CD4-positive, alpha-beta T cell treated with Interleukin-15 for 4 hours (primary cell): ENCODE data around the gene KIF25.
"Not testable (repeated sequence)": the region's sequence is repeated elsewhere in the genome, so short reads cannot be mapped to it uniquely, and the experiment has no call there.

Experiments used
- DNase-seq: peaks from one replicate; pipeline ENCODE4 v3.0.0-alpha.2; 2020; ENCODE audit warnings: low spot score

Gene KIF25

GRCh38 chr6:168071620-168072019 is 74.1 kb downstream of the KIF25 start:
- no peak for DNase-seq

GRCh38 chr6:168072261-168072660 is 74.8 kb downstream of the KIF25 start:
- no peak for DNase-seq

DNA sequence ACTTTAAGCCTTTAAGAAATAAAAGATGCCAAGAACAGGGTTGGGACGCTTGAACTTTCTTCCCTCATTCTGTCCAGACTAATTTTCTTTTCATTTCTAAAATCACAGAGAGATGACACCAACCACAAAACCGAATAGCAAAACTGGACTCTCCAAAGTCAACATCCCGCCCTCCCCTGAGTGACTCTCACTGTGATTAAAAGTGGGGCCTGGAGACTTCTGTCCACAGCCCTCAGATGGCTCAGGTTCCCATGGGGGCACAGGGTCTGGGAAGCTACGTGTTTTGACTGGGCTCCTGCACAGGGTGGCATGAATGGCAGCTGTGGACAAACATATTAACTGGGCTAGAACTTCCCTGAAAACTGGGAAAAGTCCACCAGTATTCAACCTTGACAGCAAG is 75.3 kb downstream of the KIF25 start:
- no peak for DNase-seq

DNA sequence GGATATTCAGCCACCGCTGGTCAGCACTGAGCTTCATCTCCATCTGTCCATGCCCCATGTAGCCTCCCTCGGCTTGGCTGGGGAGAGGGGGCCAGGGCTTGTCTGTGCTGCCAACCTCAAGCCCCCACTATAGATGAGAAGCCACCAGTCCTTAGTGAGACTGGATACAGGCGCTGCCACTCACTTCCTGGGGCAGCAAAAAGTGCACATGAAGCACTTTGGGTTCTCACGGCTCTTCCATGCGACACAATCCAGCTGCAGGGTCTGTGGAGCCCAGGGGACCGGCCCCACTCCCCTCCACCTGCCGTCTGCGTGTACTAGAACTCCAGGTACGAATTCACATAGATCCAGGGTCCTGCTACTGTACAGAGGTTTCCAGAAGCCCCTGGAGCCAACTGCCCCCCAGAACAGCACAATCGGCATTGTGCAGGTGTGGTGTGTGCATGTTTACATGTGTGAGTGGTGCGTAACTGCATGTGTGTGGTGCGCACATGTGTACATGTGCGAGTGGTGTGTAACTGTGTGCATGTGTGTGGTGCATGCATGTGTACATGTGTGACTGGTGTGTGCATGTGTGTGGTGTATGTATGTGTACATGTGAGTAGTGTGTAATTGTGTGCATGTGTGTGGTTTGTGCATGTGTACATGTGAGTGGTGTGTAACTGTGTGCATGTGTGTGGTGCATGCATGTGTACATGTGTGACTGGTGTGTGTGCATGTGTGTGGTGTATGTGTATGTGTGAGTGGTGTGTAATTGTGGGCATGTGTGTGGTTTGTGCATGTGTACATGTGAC is 76.7 kb downstream of the KIF25 start:
- DNase-seq = no peak

DNA sequence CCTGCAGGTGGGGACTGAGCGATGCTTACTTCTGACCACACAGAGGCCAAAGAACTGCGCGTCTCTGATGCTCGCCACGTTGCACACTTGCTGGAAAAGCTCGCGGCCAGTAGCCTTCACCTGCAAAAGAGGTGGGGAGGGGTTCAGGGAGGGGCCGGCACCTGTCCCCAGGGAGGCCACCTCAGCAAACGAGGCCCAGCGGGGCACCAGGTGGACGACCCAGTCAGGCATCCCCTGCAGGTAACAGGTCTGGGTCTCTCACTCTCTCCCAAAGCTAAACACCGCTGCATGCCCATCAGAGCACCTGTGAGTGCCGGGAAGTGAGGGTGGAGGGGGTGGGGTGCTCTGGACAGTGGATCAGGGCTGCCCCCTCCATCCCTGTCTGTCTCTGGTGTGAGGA is 77.7 kb downstream of the KIF25 start:
- DNase-seq = no peak

DNA sequence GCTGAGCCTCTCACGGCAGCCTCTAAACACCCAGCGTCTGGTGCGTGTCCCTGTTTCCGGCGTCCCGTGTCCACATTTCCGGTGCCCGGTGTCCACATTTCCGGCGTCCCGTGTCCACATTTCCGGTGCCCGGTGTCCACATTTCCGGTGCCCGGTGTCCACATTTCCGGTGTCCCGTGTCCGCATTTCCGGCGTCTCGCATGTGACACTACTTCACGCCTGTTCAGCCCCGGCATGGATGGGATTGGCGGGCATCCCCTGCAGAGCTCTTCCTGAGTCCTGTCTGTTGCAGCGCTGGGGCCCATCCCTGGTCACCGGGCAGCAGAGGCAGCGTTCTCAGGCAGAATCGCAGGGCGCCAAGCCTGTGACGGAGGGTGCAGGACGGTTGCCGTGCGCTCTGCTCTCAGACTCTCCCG is 78.3 kb downstream of the KIF25 start:
- no peak for DNase-seq

DNA sequence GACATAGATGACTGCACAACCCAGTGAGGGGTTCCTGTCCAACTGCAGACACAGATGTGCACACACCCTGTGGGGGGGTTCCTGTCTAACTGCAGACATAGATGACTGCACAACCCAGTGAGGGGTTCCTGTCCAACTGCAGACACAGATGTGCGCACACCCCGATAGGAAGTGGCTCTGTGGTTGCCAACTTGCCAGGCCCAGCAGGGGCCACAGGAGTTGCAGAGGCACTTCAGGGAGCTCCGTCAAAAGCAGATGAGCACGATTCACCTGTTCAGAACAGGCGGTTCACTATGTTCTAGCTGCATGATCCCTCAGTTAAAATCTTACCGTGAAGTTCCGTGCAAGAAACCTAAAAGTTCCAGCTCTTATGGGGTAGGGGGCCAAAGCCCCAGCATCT is 79.9 kb downstream of the KIF25 start:
- not testable (repeated sequence) for DNase-seq

DNA sequence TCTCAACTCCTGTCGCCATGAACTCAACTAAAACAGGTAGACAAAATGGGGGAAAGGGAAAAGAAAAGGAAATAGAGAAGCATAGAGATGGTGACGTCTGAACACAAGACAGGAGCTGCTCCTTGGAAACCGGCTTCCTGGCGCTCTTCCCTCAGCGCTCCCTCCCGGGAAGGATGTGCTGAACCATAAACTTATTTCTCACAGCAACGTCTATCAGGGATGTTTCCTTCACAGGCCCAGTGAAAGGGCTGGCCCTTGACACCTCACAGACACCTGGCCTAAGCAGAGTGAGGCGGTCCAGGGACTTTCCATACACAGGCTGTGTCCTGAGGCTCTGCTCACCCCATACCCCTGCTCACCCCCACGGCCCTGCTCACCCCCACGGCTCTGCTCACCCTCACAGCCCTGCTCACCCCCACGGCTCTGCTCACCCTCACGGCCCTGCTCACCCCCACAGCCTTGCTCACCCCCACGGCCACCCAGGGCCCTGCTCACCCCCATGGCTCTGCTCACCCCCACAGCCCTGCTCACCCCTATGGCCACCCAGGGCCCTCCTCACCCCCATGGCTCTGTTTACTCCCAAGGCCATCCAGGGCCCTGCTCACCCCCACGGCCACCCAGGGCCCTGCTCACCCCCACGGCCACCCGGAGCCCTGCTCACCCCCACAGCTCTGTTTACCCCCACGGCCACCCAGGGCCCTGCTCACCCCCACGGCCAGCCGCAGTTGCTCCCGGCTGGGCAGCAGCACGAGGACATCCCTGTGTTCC is 80.9 kb downstream of the KIF25 start:
- DNase-seq = no peak

GRCh38 chr6:168078943-168079405 is 81.5 kb downstream of the KIF25 start, which contains the start of gene FRMD1:
FRMD1 (minus strand) TSS chr6:168079212; CDS start chr6:168079094, 118 bp downstream.
- DNase-seq = no peak

GRCh38 chr6:168080393-168081077 is 83.1 kb downstream of the KIF25 start:
- no peak for DNase-seq

DNA sequence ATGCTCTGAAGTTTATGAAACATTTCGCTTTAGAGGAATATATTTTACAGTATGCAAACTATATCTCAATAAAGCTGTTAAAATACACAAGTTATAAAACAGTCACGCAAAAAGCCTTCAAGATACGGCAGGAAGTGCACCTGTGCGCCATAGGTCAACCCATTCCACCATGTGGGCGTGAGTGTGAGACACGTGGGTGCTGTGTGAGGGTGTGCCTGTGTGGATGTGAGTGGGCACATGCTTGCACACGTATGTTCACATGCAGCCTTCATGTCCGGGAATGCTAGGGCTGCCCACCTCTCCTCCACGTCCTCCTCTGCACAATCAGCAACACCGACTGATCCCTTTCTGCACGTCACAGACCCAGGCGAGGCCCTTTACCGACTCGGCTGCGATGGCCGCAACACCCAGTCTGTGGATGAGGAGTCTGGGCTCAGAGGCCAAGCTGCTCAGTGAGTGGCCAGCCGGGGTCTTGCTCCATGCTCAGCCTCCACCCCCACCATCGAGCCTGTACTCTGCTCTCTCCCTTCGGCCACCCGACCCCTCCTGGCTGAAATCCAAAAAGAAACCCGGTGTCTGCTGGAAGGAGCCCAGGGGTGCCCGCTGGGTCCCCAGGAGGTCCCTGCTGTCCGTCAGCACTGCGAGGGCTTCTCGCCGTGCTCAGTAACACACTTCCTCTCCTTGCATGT is 84.5 kb downstream of the KIF25 start:
- DNase-seq = no peak

DNA sequence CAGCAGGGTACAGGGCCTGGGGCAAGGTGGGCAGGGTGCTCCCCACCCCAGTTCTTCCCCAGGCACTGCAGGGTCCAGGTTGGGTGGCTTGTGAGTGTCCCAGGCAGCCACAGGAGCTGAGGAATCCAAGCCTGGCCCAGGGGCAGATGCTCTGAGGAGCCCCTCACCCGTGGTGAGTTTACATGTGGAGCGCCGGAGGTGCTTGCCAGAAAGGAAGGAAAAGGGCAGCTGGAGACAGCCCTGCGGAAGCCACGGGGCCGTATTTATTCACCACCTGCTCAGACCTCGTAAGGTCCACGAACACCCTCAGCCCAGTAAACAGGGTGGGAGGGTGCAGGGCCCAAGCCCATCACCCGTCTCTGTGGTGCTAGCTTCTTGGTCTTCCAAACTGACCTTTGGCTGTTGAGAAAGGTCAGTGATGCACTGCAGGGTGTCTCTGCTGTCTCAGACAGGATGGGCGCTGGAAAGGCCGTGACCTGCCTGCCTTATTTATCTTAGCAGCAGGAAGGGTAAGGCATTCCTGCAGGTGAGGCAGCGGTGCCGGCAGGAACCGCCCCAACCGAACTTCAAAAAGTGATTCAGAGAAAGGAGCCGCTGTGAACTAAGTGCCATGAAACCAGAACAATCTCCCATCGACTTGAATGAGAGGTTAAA is 85.5 kb downstream of the KIF25 start:
- DNase-seq = no peak

- DNase-seq = no peak
Measured at GRCh38 chr6:168083514-168083885, 86.0 kb downstream of the KIF25 start.

DNA sequence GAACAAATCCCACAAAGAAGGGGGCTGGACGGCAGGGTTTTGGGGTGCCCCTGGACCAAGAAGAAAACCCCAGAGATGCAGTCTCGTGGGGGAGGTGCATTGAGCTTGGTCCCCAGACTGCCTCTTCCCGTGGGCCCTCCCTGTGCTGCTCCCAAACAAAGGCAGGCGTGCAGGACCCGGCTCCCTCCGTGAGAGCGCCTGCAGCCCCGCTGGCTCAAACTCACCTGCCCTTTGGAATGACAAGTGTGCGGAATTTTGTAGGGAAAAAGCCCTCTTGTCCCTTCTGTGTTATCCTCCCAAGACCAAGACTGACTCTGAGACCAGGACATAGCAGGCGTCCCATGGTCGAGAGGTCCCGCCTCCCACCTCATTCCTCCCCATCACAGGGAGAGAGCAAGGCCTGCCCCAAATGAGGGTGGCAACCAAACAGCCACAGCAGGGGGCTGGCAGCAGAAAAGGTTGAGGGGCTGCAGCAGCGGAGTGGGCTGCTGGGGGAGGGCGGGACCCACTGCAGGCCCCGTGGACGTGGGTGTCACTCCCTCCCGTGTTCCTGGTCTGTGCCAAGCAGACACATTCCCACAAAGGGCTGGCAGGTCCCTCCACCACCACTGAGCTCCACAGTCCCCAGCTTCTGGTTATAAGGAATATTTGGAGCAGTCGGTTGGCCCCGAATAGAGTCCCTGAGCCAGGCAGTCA is 87.1 kb downstream of the KIF25 start:
- no peak for DNase-seq

DNA sequence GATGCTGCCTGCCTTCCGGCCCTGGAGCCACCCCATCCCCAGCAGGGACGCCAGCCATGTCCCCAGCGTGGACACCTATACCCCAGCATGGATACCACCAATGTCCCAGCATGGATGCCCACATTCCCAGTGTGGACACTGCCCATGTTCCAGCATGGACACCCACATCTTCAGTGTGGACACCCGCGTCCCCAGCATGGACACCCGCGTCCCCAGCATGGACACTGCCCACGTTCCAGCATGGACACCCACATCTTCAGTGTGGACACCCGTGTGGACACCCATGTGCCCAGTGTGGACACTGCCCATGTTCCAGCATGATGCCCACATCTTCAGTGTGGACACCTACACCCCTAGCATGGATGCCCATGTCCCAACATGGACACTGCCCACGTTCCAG is 88.6 kb downstream of the KIF25 start:
- no peak for DNase-seq

DNA sequence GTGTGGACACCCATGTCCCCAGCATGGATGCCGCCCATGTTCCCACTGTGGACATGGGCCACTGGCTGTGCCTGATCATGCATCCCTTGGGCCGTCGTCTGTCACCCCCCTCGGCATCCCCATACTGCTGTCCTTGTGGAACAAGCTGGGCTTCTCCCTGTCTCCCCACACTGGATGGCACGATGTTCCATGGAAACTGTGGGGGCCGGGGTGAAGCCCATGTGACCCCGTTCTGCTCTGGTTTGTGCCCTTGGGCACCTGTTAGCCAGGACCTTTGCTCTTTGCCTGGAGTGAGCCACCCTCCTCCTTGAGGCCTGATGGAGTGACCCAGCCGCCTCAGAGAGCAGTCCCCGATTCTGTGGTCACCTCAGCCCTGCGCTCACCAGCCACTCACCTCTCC is 89.1 kb downstream of the KIF25 start:
- DNase-seq = no peak

GRCh38 chr6:168087436-168088160 is 90.1 kb downstream of the KIF25 start:
- DNase-seq = no peak

DNA sequence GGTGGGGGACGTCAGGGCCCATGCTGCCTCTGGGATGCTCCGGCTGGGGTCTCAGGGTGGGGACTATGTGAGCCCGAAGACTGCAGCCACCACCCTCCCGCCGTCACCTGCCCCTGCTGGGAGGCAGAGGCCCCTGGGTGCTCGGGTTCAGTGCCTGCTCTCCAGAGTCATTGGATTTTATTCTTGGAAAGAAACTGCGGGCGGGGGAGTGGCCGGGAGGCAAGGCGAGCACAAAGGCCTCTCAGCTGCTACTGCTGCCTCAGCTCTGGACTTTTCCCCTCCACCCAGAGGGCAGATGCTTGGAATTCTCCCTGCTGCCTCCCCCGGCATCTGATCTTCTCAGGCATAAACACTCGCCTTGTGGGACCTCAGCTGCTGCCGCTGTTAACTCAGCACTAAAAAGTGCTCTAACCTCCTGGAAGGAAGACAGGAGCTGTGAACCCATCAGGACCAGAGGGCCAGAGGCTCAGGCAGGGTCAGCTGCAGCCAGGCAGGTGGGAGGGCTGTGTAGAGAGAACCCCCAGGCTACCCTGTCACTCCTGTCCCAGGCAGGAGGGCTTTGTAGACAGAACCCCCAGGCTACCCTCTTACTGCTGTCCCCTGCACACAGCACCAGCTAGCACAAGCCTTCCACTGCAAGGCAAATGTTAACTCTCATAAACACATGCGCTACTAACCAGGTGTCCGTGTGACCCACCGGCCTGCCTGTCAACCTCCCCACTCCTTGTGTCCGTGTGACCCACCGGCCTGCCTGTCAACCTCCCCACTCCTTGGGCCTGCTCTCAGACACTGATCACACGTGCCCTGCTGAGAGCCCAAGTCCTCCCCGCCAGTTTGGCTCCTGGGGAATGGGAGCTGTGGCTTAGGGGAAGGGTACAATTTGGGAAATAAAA is 90.9 kb downstream of the KIF25 start:
- no peak for DNase-seq
